SK-N-SH (cell line): ENCODE data around the gene NACC1. TPM values are rescaled to one million over a fixed set of nuclear protein-coding genes. Genes with fewer than 3 reads are reported as not detected.

Source experiments
- CTCF ChIA-PET: fragments of 300-600, 350-600 bp; formaldehyde crosslinking; extraction: SDS; loops from one replicate; lab custom pipeline; 2021; lab: Yijun Ruan, JAX
- POLR2A ChIA-PET: fragments of 350-600 bp; sonication (Branson Sonifier 250); formaldehyde crosslinking; extraction: SDS; loops from one replicate; lab custom pipeline; 2020; ENCODE audit warnings: antibody characterized with exemption, inconsistent platforms; lab: Yijun Ruan, JAX
- DNase-seq: peaks from one replicate; pipeline ENCODE4 v3.0.0; 2012
- H2AFZ ChIP-seq: fragments of 200-600 bp; sonication (generic); 2 replicates; pipeline ENCODE4 v1.8.1; 2016; ENCODE audit warnings: antibody characterized with exemption, mild to moderate bottlenecking, low read depth
- H3F3A ChIP-seq: fragments of 200-600 bp; sonication (generic); replicated peaks from 2 replicates; pipeline ENCODE3; 2016; ENCODE audit warnings: antibody characterized with exemption, mild to moderate bottlenecking; ENCODE audit not compliant: insufficient read depth
- H3K27ac ChIP-seq, 2 experiments: fragments of 200-500 bp in 1 of 2; fragments of 200-600 bp in 1 of 2; sonication (Bioruptor generic) in 1 of 2; sonication (generic), shearing (Covaris generic) in 1 of 2; 2 replicates each; pipeline versions ENCODE4 v1.5.1 to v1.6.1; 2014 to 2016; ENCODE audit warnings: low read depth in 2 of 2, inconsistent platforms in 1 of 2, low read length in 1 of 2, mild to moderate bottlenecking in 1 of 2, mixed read lengths in 1 of 2
- H3K27me3 ChIP-seq: fragments of 200-600 bp; sonication (generic), shearing (Covaris generic); 2 replicates; pipeline ENCODE4 v1.6.1; 2016; ENCODE audit warnings: mixed run types; ENCODE audit not compliant: insufficient read depth
- H3K36me3 ChIP-seq, 2 experiments: fragments of 200-500 bp in 1 of 2; fragments of 200-600 bp in 1 of 2; sonication (Bioruptor generic) in 1 of 2; sonication (generic) in 1 of 2; replicated peaks in 1 of 2; 2 replicates each; pipeline versions ENCODE3 to v1.5.1; 2014 to 2016; ENCODE audit warnings: low read length in 1 of 2, mild to moderate bottlenecking in 1 of 2; ENCODE audit not compliant: insufficient read depth in 2 of 2, control insufficient read depth in 1 of 2
- H3K4me1 ChIP-seq, 2 experiments: fragments of 200-500 bp in 1 of 2; fragments of 200-600 bp in 1 of 2; sonication (Bioruptor generic) in 1 of 2; sonication (generic), shearing (Covaris generic) in 1 of 2; 2 replicates each; pipeline versions ENCODE4 v1.5.1 to v1.6.1; 2014 to 2016; ENCODE audit warnings: low read depth in 1 of 2, low read length in 1 of 2, mixed run types in 1 of 2; ENCODE audit not compliant: insufficient read depth in 2 of 2, control insufficient read depth in 1 of 2
- H3K4me2 ChIP-seq: fragments of 200-600 bp; sonication (generic), shearing (Covaris generic); 2 replicates; pipeline ENCODE4 v1.6.1; 2017; ENCODE audit warnings: mixed run types
- H3K4me3 ChIP-seq, 2 experiments: fragments of 200-500 bp in 1 of 2; fragments of 200-600 bp in 1 of 2; sonication (Bioruptor generic) in 1 of 2; sonication (generic), shearing (Covaris generic) in 1 of 2; 2 replicates each; pipeline versions ENCODE4 v1.5.1 to v1.8.1; 2014 to 2016; ENCODE audit warnings: low read depth in 2 of 2, inconsistent platforms in 1 of 2, low read length in 1 of 2, mild to moderate bottlenecking in 1 of 2, mixed read lengths in 1 of 2, moderate library complexity in 1 of 2
- H3K79me2 ChIP-seq: fragments of 200-600 bp; sonication (generic); 2 replicates; pipeline ENCODE4 v1.8.1; 2017; ENCODE audit warnings: mild to moderate bottlenecking; ENCODE audit not compliant: insufficient read depth
- H3K9ac ChIP-seq: fragments of 200-600 bp; sonication (generic); 2 replicates; pipeline ENCODE4 v1.6.1; 2017; ENCODE audit warnings: mixed run types
- H3K9me2 ChIP-seq: fragments of 200-600 bp; sonication (generic); 2 replicates; pipeline ENCODE4 v1.6.1; 2017; ENCODE audit warnings: mixed run types
- H3K9me3 ChIP-seq: fragments of 200-600 bp; sonication (generic); 2 replicates; pipeline ENCODE4 v1.6.1; 2017; ENCODE audit warnings: mixed run types, mild to moderate bottlenecking, moderate library complexity
- H4K20me1 ChIP-seq: fragments of 200-600 bp; sonication (generic); 2 replicates; pipeline ENCODE4 v1.6.1; 2017; ENCODE audit warnings: mild to moderate bottlenecking, mixed run types; ENCODE audit not compliant: insufficient read depth
- CTCF ChIP-seq: fragments of 200-600 bp; sonication (generic); IDR thresholded peaks from 2 replicates; pipeline ENCODE4 v1.6.1; 2017; ENCODE audit warnings: antibody characterized with exemption, mild to moderate bottlenecking, moderate library complexity
- ELF1 ChIP-seq: IDR thresholded peaks from 2 replicates; pipeline ENCODE4 v1.4.0; 2012
- FOSL2 ChIP-seq: IDR thresholded peaks from 2 replicates; pipeline ENCODE4 v1.4.0; 2012; ENCODE audit warnings: low read depth, mild to moderate bottlenecking, moderate library complexity, borderline replicate concordance
- GABPA ChIP-seq: IDR thresholded peaks from 2 replicates; pipeline ENCODE4 v1.4.0; 2012; ENCODE audit warnings: low read depth, mild to moderate bottlenecking
- MAX ChIP-seq: IDR thresholded peaks from 2 replicates; pipeline ENCODE4 v1.4.0; 2012; ENCODE audit warnings: low read depth
- MEF2A ChIP-seq: IDR thresholded peaks from 2 replicates; pipeline ENCODE4 v1.4.0; 2012; ENCODE audit warnings: low read depth, borderline replicate concordance
- MXI1 ChIP-seq: IDR thresholded peaks from 2 replicates; pipeline ENCODE4 v1.6.1; 2012; ENCODE audit warnings: mild to moderate bottlenecking, low read depth, low read length, improper control_type of control experiment
- NRF1 ChIP-seq: IDR thresholded peaks from 2 replicates; pipeline ENCODE4 v1.6.1; 2012; ENCODE audit warnings: low read depth, mild to moderate bottlenecking, low read length
- POLR2AphosphoS5 ChIP-seq: IDR thresholded peaks from 2 replicates; pipeline ENCODE4 v1.6.1; 2012; ENCODE audit warnings: low read depth, low read length
- RAD21 ChIP-seq: IDR thresholded peaks from 2 replicates; pipeline ENCODE4 v1.6.1; 2012; ENCODE audit warnings: mild to moderate bottlenecking, low read length
- RCOR1 ChIP-seq: fragments of 150-350 bp; IDR thresholded peaks from 2 replicates; pipeline ENCODE4 v1.6.1; 2017; ENCODE audit warnings: antibody characterized with exemption, low read length
- REST ChIP-seq: IDR thresholded peaks from 2 replicates; pipeline ENCODE4 v1.6.1; 2012; ENCODE audit warnings: mild to moderate bottlenecking, low read depth, low read length, moderate library complexity
- RXRA ChIP-seq: IDR thresholded peaks from 2 replicates; pipeline ENCODE4 v1.4.0; 2012; ENCODE audit warnings: low read depth, mild to moderate bottlenecking, borderline replicate concordance
- SIN3A ChIP-seq: IDR thresholded peaks from 2 replicates; pipeline ENCODE4 v1.6.1; 2012; ENCODE audit warnings: low read depth, mild to moderate bottlenecking, low read length, moderate library complexity, borderline replicate concordance
- SMC3 ChIP-seq: IDR thresholded peaks from 2 replicates; pipeline ENCODE4 v1.6.1; 2012; ENCODE audit warnings: low read depth, low read length, improper control_type of control experiment
- TAF1 ChIP-seq: IDR thresholded peaks from 2 replicates; pipeline ENCODE4 v1.6.1; 2012; ENCODE audit warnings: low read depth, mild to moderate bottlenecking, low read length, moderate library complexity, borderline replicate concordance
- TEAD4 ChIP-seq: IDR thresholded peaks from 2 replicates; pipeline ENCODE4 v1.4.0; 2012; ENCODE audit warnings: mild to moderate bottlenecking, borderline replicate concordance; ENCODE audit not compliant: insufficient read depth
- YY1 ChIP-seq: IDR thresholded peaks from 2 replicates; pipeline ENCODE4 v1.4.0; 2012; ENCODE audit warnings: low read depth, mild to moderate bottlenecking
- WGBS: methylation state at CpG from one replicate; pipeline ENCODE4 v1.1.6; 2017; ENCODE audit warnings: low lambda C conversion rate; 5-methylcytosine and 5-hydroxymethylcytosine counted together
- polyA plus RNA-seq, 3 experiments: library from polyadenylated mRNA; depleted of rRNA; stranded (reverse); fragments of >200 nt; gene quantifications; 2 replicates each; pipeline ENCODE4 v1.2.3, GENCODE V29; 2012

The NACC1 gene
- polyA plus RNA-seq, 1 of the 3 experiments (the other 2 are of a cell fraction), result 127 TPM

DNA sequence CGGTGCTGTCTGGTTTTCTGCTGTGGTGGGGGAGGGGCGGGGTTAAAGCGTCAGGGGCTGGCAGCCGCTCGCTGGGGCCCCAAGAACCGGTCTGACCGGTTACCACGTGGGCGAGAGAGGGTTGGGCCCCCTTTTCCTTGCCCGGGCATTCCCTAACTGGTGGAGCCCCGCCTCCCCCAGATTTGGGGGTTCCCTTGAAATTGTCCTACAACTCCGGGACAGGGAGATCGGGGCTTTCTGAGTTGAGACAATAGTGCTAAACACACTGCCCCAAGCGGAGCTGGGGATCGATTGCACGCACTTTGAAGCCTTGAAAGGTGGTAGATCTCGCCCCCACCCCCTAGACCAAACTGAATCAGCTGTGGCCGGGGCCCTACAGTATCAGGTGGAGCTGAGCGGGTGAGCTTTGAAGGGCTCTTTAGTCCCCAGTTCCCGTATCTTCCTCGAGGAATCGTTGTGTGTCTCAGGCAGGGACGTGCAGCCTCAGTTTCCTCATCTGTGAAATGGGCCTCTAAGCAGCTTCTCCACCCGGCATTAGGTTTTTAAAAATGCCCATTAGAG lies 36.9 kb downstream of the NACC1 start (continued):
- TF ChIP-seq FOSL2 (0 out of 2 replicates have a peak, but pooled peaks have one; percentile 4), NRF1 (no peak), SIN3A (no peak), MAX (0 out of 2 replicates have a peak, but pooled peaks have one; percentile 12), GABPA (no peak)

GRCh38 chr19:13155472-13156359 lies 37.7 kb downstream of the NACC1 start:
- peak; percentile 63 for DNase-seq
- H3K79me2 ChIP-seq, result peaks cover 39% of the 10 kb centered on the region
- no peaks in the 10 kb centered on the region for H3K9me3 ChIP-seq
- peak; percentile 7; the same call in 1 of the 2 replicates for TF ChIP-seq ELF1
- TF ChIP-seq SIN3A, result no peak
- TF ChIP-seq RXRA, result 0 out of 2 replicates have a peak, but pooled peaks have one; percentile 17
- CTCF ChIA-PET, result interaction anchor here (1.1 to 2.2 kb wide), 6 partner anchors 9 to 190 kb away, joined by 3 to 9 read pairs (median 6); no protein-coding TSS in a partner anchor
- 24% methylated on average over 32 of the region's 55 CpGs for WGBS
- H3K27ac ChIP-seq, result peak overlapping the region; percentile 47 to 99
- H3K27me3 ChIP-seq, result no peaks in the 10 kb centered on the region
- H3F3A ChIP-seq, result peaks cover 47% of the 10 kb centered on the region
- peaks cover 25% of the 10 kb centered on the region for H4K20me1 ChIP-seq
- peaks cover 4 to 20% of the 10 kb centered on the region in 2 experiments; a peak in 1 of 4 replicates for H3K4me1 ChIP-seq
- peaks cover 0 to 19% of the 10 kb centered on the region in 2 experiments for H3K36me3 ChIP-seq
- POLR2A ChIA-PET, result interaction anchor here (0.7 to 2.8 kb wide), 4 partner anchors 8 to 190 kb away, joined by 3 to 24 read pairs (median 4); no protein-coding TSS in a partner anchor
- H3K4me3 ChIP-seq, result peak overlapping the region; percentile 76 to 90
- H3K9ac ChIP-seq, result peak overlapping the region; percentile 93
- H3K4me2 ChIP-seq, result peak overlapping the region; percentile 98
- no peaks in the 10 kb centered on the region for H3K9me2 ChIP-seq
- no peak overlapping the region for H2AFZ ChIP-seq

DNA sequence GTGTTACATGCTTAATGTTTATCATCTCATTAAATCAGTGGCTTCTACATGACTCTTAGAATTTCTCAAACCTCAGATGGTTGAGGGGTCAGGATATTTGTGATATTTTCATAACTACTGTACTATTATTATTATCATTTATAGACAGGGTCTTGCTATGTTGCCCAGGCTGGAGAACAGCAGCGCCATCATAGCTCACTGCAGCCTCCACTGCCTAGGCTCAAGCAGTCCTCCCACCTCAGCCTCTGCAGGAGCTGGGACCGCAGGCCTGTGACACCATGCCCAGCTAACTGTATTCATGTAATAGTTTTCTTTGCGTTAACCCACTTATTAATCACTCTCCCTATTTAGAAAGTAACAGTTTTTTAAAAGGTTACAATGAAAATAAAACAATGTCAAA lies 41.6 kb downstream of the NACC1 start:
- Histone ChIP-seq H3F3A (peaks cover 57% of the 10 kb centered on the region), H3K4me1 (peaks cover 15 to 34% of the 10 kb centered on the region in 2 experiments; a peak in 3 of 4 replicates), H3K36me3 (peaks cover 0 to 3% of the 10 kb centered on the region in 2 experiments), H3K79me2 (peaks cover 19% of the 10 kb centered on the region), H2AFZ (no peak overlapping the region), H3K4me2 (no peak overlapping the region), H4K20me1 (peaks cover 7% of the 10 kb centered on the region), H3K27me3 (no peaks in the 10 kb centered on the region), H3K27ac (no peak overlapping the region), H3K4me3 (no peak overlapping the region), H3K9ac (no peak overlapping the region), H3K9me3 (no peaks in the 10 kb centered on the region), H3K9me2 (no peaks in the 10 kb centered on the region)
- no peak for DNase-seq
- ChIA-PET POLR2A (no interaction called here), CTCF (no interaction called here)
- 96% methylated on average over 3 of the region's 3 CpGs for WGBS
- TF ChIP-seq MXI1, result no peak
- TF ChIP-seq RCOR1, result no peak
- TF ChIP-seq FOSL2, result no peak
- no peak for TF ChIP-seq TEAD4
- TF ChIP-seq SMC3, result no peak
- no peak for TF ChIP-seq YY1
- no peak for TF ChIP-seq NRF1
- no peak for TF ChIP-seq REST
- no peak for TF ChIP-seq MEF2A
- no peak for TF ChIP-seq POLR2AphosphoS5
- no peak for TF ChIP-seq RAD21
- TF ChIP-seq CTCF, result no peak
- TF ChIP-seq ELF1, result no peak
- TF ChIP-seq TAF1, result no peak
